ENCODE data around the gene AXIN2.
"Not testable (repeated sequence)": the region's sequence is repeated elsewhere in the genome, so short reads cannot be mapped to it uniquely, and the experiment has no call there.

The AXIN2 gene

DNA sequence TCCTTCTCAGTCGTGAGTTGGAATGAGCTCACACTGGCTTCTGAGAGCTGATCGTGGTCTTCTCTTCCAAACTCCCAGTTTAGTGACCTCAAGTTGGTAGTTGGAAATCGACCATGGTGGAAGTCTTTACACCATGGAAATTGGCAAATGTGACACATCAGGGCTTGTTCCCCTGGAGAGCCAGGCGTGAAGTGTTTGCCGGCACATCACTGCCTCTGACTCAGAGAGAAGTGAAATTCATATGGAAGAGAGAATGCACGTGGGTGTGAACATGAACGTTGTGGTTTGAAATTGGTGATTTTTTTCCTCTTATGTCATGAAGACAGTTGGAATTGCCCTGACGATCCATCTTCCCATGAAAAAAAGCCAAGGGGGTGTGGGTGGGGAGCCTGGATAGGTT is 47.4 kb downstream of the AXIN2 start:
- peak; percentile 10 for DNase-seq

GRCh38 chr17:65511316-65511715 is 50.1 kb downstream of the AXIN2 start:
- no peak for DNase-seq

DNA sequence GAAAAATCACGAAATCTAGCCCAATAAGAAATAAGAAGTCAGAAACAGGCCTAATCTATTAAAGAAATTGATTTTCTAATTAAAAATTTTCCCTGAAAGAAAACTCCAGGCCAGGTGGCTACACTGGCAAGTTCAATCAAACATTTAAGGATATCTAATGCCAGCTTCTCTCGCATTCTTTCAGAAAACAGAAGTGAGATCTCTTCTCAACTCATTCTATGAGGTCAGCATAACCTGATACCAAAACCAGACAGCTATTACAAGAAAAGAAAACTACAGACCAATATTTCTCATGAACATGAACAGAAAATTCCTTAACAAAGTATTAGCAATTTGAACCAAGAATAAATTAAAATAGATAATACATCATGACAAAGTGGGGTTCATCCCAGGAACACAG is 52.4 kb downstream of the AXIN2 start:
- DNase-seq = no peak

- not testable (repeated sequence) for DNase-seq
These were observed 56.8 kb downstream of the AXIN2 start for GRCh38 chr17:65504673-65505072.

DNA sequence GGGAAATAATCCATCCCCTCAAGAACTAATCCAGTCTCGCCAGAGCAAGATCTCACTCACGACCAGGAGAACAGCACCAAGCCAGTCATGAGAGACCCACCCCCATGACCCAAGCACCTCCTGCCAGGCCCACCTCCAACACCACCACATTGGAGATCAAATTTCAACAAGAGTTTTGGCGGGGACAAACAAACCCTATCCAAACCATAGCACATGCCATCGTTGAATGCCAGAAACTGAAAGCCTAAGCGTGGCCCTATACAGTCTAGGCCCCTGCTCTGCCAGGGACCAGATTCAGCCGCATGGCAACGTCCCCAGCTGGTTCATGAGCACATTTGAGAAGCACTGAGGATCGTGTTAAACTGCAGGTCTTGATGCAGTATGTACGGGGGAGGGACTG is 57.3 kb downstream of the AXIN2 start:
- DNase-seq = no peak

DNA sequence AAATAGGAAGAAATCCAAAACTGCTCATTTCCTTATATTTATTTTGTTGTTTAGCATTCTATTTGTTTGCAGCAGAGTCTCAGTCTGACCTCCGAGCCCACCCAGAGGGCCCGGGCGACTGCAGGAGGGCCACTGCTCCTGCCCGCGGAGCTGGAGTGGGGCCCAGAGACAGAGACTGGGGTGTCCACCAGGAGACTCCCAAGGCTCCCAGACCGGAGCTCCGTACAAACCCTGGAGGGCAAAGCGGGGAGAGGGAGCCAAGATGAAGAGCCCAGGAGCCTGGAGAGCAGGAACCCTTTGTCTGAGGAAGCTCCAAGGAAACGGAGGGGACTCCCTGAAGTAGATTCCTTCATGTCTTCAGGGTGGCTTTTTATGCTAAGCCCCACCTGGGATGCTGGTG is 57.9 kb downstream of the AXIN2 start:
- no peak for DNase-seq

DNA sequence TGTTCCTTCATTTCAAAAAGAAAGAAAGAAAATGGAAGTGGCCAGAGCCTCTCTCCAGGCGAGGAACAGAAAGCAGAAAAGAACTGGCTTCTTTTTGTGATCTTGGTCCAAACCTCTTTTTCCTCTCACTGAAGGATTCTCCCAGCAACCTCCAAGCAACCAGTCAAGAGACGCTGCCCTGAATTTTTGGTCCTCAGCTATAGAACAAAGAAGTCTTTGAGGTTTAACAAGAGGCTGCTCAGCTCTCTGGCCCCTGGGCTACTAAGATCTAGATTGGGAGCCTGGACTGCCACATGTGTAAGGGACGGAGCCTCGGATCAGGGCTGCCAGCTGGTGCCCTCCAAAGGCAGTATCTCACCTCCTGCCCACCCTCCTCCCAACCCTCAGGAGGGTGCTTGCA is 62.6 kb downstream of the AXIN2 start:
- no peak for DNase-seq

- no peak for DNase-seq
These were observed 64.6 kb downstream of the AXIN2 start for GRCh38 chr17:65496801-65497200.

DNA sequence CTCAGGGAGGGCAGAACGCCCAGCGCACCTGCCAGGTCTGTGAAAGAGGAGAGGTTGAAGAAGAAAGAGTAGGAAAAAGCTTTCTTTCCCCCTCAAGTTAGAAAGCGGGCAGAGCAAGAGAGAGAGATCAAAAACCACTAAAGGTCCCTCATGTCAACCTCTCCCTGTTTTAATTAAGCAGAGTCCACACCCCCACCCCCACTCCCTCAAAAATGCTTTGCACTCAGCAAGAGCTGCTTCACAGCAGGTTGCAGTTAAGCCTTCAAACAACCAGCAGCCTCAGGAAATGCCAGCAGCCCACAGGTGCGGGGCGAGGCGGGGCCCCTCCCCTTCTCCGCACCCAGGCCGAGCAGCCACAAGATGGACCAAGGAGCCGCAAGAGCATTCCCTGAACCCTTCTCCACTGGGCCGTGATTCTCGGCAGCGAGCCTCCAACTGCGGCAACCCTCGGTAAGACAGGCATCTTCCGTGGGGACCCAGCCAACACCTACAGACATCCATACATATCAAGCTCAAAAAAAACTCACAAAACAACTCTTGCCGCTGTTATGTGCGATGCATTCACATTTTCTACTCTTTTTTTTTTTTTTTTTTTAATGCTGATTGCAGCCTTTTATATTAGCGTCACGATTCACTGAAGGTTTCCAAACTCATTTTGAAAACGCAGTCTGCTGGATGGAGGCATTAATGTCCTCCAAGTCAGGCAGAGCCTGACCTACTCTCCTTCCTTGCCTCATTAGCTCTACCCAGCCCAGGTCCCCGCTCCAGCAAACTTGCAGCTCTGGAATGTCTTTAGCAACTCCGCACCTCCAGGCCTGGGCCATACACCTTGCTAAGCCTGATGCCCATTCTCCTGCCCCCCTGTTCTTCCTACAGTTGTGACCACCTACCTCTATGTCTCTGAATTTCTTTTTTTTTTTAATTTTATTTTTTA is 66.1 kb downstream of the AXIN2 start:
- no peak for DNase-seq

- no peak for DNase-seq
These were observed 71.9 kb downstream of the AXIN2 start for GRCh38 chr17:65489413-65490155.

DNA sequence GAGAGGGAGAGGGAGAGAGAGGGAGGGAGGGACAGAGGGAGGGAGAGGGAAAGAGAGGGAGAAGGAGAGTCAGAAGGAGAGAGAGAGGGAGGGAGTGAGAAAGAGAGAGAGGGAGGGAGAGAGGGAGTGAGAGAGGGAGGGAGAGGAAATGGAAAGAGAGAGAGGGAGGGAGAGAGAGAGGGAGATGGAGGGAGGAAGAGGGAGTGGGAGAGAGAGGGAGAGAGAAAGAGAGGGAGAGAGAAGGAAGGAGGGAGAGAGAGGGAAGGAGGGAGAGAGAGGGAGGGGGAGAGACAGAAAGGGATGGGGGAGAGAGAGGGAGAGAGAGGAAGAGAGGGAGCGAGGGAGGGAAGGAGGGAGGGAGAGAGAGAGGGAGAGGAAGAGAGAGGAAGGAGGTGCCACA is 72.8 kb downstream of the AXIN2 start:
- no peak for DNase-seq

- DNase-seq = no peak
These were observed 73.5 kb downstream of the AXIN2 start for GRCh38 chr17:65487990-65488389.

DNA sequence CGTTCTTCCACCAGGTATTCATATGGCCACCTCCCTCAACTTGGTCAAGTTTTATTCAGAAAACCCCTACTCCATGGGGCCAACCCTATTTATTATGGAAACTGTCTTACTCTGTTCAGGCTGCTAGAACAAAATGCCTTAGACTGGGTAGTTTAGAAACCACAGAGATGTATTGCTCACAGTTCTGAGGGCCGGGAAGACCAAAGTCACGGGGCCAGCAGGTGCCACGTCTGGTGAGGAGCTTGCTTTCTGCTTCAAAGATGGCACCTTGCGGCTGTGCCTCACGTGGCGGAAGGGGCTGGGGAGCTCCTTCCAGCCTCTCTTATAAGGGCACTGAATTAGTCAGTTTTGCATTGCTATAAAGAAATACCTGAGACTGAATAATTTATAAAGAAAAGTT is 74.3 kb downstream of the AXIN2 start:
- no peak for DNase-seq

DNA sequence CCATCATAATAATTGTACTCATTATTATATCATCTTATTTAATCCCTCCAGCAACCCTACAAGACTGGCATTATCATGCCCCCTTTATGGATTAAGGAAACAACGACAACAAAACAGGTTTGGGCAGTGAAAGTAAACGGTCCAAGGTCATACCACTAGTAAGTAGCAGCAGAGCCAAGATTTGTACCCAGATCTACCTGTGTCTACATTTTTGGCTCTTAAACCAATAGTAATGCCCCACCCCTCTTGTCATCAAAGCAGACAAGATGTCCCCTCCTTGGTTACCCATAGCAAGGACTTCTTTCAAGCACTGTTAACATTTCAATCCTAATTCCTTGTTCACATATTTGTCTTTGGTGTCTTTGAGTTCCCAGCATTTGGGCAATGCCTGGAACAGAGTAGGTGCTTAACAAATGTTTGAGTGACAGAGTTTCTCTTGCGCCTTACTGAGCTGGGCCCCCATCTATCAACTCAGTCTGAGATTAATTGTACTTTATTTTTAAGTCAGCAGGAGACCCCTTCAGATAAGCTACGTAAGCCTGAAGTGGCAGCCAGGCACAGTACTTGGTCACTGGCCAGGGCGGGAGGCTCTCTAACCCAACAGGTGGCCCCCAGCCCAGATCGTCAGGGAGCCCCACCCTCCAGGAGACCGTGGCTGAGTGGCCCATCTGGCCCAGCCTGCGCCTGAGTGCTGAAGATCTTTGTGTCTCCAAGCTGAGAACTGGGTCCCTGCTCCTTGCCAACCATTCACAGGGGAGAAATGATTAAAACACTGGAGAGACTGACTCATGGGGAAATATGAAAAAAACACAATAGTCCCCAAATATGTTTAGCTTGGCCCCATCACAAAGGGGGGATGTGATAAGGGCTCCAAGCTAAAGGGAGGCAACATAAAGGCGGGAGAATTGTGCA is 75.8 kb downstream of the AXIN2 start:
- no peak for DNase-seq

- not testable (repeated sequence) for DNase-seq
These were observed 77.0 kb downstream of the AXIN2 start for GRCh38 chr17:65484405-65484804.

DNA sequence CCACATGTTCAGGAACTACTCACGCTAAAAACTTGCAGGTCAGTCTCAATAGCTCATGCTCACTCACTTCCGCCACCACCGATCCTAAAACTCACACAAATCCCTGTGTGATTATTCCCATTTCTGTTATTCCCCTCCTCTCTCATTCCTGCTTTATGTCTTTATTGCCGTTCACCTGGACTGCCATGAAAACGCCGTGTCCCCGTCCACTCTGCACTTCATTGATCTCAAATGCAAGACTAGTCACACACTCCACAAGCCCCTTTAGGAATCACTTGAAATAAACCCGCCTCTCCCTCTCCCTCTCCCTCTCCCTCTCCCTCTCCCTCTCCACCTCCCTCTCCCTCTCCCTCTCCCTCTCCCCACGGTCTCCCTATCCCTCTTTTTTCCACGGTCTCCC is 78.0 kb downstream of the AXIN2 start:
- DNase-seq = no peak

DNA sequence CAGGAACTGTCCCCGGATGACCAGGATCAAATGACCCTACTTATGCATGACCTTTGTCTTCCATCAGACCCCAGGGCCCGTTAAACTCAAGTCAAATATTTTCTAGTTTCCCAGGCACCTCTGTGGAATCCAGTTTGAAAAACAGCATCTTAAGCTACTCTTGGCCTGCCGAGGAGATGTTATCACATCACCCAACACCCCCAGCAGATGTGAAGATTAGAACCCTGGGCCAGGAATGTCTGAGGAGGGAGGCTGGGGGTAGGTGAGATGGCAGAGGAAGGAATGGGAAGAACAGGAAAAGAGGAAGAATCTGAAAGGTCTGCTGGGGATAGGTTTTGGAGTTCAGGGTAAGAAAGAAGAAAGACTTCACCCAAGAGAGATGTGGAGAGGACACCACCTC is 79.2 kb downstream of the AXIN2 start:
- no peak for DNase-seq

- no peak for DNase-seq
These were observed 82.2 kb downstream of the AXIN2 start for GRCh38 chr17:65479282-65479681.
